Measurements from ENCODE around the gene FGF9.

The FGF9 gene

DNA sequence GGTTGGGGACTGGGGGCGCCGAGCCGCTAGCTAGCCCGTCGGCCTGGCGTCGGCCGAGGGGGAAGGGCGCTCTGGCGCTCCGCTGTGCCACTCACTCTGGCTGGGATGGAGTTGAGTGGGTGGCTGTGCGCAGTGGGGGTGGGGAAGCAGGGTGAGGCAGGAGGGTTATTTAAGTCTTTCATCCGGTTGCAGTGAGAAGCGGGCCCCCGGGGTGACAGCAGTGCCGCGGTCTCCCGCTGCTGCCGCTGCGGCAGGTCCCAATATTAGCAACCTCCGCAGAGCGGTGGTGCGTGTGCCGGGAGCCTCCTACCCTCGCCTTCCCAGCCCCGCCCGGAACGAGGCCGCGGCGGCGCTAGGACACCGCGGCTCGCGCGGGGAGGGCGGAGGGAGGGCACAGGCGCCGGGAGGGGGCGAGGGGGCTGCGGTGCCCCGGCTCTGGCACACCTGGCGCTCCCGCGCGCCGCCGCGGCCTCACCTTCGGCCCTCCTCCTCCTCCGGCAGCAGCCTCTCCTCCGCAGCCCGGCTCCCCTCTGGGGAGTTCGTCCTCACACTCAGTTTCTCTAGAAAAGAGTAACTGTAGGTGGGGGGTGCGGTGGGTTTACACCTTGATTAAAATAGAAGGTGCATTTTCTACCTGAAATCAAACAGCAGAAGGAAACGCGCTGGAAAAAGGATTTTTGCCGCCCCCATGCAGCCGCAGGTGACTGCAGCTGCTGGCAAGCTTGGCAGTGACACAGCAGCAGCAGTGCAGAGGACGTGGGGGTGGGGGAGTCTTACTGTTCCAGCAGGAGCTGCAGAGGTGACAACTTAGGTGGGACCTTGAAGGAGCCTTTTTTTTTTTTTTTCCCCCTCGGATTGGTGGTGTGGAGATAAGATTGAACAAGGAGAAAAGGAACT, 4.5 kb downstream of the FGF9 start:
- no peak for DNase-seq

DNA sequence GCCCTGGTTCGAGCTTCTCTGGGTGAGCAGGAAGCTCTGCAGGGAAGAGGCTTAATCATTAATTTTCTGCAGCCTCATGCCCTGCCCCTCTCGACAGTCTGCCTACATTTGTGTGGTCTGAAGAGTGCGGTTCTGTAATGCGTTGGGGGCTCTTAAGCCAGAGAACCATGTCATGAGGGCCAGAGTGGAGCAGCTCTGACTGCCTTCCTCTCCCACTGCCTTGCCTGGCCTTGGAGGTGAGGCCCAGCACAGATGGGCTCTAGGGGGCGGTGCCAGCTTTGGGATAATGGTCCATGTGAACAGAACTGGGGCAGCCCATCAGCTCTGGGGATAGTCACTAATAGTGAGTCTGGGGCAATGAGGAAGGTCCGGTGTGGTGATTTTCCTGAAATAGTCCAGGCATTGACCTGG, 5.7 kb downstream of the FGF9 start:
- DNase-seq: no peak

DNA sequence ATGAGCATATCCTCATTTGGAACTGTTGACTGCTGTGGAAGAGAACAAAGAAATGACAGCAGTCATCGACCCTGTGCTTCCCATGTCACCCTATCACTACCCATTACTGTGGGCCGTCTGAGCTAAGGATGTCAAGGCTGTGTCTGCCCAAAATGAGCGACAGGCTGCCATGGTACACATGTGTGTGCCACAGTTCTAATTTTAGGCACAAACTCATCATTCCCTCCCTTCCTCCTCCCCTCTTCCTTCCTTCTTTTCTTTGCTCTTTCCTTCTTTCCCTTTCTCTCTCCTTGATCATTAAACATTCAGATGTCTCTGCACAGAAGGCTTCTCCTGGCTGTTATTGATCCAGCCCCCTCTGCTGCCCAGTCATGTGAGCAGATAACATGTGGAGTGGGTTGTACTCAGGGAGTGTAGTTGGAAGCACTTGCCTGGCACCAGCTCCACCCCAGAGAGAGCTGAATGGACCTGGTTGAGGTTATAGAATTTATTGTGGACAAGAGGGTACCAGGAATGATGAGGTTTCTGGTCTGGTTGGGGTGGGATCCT, 6.3 kb downstream of the FGF9 start:
- DNase-seq: no peak

DNA sequence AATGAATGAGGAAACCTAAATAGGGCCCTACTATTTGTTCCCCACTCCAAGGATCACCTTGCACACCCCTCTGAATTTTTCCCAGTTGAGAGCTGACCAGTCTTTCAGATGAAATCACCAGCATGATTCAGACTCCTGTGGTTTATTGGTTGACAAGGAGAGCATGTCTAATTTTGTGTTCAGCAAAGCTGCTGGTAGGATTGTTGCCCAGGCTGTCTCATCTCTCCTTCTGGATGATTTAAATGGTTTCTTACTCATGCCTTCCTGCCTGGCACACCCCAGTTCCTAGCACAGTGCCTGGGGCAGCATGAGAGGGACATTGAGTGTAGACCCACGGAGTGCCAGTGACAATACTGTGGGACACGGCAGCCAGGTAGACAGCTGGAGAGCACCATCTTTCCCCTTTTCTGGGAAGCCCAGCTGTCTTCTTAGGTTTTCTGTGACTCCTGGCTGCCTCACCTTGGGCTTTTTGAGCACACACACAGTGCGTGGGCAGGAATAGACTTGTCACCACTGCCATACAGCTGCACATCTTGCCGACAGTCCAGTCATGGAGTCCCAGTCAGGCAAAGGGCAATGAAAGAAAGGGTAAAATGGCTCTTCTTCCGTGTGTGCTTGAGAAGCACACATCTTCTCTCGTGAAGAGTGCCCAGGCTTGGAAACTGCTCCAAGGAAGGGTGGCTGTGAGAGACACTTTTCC, 12.3 kb downstream of the FGF9 start:
- no peak for DNase-seq

DNA sequence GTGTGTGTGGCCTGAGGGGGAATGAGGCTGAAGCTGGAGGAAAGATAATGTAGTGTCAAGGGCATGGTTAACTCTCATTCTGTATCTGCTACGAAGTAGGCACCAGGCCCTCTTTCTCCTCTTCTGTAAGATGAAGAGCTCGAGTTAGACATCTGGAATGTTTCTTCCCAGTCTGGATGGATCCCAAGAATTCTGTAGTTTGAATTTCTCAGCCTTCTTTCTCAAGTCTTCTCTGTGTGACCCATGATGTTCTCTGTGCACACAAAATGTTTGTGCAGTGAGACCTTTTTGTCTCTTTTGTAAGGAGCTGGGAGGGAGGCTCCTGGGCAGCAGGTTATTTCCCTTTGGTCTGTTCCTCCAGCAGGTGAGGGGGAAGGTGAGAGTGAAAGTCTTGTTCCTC, 13.7 kb downstream of the FGF9 start:
- no peak for DNase-seq

DNA sequence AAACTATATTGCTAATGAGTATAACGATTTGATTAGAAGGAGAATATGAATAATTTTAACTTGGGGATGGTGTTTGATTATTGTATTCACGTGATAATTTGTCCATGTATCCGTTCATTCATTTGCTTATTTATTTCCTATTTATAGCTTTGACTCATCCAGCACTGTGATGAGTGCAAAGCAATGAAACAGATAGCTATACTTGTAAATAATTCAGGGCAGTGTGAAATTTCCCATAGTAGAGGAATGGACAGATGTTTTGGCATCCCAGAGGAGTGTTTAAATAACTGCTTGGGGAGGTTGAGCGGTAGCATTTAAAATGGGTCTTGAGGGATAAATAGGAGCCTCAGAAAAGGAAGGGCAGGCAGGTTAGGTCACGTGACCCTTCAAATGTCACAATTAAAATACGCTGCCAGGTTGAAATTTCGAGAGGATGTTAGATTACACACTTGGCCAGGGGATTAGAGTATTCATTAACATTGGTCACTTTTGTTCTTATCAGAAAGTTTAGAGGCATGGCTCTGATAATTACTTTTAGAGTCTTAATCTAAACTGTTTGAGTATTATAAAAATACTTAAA, 14.7 kb downstream of the FGF9 start:
- no peak for DNase-seq

DNA sequence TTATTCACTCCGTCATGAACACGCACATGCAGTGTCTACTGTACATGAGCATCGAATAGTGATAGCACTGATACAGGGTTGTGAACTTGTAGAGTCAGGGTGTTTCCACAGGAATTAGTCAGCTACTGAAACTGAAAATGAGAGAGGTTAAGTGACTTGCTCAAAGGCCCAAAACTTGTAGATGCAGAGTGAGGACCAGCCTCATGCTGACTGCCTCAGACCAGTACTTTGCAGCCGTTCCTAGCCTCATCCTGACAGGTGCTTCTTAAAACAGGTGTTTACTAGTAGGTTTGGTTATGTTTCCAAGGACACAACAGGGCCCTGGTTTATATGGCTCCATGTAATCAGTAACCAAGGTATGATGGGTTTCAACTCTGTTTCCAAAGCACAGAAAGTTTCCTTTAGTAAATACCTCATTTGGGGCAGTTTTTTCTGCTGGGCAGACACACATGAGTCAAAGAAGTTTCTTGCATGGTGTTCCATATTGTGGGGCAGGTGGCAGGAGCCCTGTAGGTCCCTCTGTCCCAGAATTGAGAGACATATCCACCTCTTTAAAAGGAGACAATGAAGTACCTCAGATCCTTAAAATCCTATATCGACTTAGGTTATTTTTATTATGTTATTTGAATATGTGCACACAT, 16.0 kb downstream of the FGF9 start:
- DNase-seq: no peak

DNA sequence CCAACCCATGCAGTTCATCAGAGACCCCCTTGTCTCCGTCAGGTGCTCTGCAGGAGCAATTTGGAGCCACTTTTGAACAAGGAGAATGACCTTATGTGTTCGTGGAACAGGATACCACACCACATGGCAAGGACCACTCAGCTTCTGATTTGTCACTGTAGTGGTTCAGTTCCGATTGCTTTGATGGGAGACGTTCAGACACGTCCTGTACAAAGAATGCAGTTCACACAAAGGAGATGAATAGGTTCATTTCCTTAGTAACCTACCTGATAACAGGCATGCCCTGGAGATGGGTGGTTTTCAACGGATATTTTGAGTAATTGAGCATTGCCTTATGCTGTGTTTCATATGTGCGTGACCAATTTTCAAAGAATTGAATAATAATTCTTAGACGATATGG, 17.2 kb downstream of the FGF9 start:
- DNase-seq: no peak

DNA sequence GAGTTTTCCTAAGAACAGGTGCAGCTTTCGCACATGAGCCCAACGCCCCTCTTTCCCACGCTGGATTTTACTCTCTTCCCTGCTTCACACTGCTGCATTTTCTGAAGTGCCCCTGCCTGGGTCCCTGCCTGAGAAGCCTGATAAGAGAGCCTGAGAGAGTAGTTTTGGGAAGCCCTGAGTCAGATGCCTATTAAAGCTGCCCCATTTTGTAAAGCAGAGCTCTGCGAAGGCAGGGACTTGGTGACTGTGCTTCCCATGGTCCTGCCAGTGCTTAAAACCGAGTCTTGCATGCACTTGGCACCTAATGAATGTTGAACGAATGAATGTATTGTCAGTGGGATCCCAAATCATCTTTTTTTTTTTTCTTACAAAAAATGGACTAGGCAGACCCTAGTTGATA, 18.2 kb downstream of the FGF9 start:
- no peak for DNase-seq

DNA sequence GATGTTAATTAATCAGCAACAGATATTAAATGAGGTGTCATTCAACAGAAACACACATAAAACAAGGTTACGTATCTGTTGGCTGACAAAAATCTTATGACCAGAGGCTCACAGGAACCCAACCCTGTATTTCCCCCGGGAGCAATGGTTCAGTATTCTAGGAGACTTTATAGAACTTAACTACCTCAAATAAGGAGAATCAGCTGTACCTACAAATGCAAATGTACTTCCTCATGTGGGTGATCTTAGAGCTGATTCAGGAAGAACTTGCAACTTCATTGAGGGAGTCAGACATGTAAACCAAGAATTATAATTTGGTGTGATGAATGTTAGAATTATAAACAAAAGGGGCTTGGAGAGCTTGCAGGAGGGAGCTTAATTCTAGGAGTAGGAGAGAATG, 20.1 kb downstream of the FGF9 start:
- DNase-seq: no peak

DNA sequence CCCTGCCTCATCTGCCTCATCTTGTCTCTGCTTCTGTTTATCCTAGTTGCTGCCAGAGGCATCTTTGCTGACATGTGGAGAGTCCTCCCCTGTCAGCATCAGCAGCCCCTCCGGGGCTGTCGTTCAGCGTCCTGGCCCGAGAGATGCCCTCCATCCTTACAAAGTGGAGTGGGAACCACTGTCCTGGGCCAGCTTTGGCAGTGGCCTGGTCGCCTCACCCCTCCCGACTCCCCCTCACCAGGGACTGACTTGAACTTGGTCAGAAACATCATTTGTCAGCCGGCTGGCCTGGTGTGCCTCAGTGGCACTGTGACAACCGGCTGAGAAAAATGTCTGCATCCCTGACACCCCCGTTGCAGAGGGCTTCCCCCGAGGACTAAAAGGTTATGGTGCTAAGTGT, 20.6 kb downstream of the FGF9 start:
- DNase-seq: no peak

DNA sequence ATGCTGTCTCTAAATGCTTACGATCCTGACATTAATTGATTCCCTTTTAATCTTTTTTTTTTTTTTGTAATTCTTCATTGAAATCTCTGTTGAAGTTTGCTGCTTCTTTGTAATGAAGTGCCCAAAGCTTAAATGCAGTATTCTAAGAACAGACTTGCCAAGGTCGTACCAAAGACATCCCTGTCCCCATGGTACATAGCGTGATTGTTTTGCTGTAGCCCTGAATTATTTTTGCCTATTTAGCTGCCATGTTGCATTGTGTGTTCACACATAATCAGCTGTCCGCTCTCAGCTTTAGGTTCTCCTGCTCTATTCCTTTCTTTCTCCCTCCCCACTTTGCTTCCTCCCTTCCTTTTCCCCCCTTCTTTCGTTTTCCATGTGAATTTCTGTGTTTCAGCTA, 21.1 kb downstream of the FGF9 start:
- no peak for DNase-seq

DNA sequence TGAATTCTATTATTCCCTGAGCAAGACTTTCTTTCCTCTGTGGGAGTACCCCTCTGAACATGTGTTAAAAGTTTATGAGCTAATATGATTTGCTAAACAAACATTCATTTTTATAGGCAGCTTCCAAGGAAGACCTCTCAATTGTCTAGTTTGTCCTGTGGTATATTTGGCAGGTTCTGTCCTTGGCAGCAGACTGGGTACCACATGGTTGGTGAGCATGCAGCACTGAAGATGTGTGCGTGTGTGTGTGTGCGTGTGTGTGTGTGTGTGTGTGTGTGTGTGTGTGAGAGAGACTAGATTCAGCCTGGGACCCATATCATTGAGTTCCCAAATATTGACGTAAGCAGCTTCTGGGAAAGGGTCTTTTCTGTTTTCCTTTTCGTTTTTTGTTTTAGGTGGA, 24.0 kb downstream of the FGF9 start:
- DNase-seq: no peak

DNA sequence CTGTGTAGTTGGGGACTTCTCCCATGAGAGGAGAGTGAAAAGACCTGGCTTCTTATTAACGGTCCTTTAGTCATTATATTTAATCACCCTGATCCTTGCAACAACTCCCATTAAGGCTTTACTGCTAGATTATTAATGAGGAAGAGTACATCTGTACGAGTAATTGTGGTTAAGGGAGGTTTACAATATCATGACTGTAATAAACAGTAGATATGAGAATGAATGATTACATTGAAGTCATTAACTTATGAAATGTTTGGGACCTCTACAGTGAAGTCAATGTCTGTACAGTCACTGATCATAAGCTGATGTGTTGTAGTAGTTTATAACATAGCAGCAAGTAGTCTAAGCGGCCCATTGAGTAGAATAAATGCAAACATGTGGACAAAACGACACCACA, 24.7 kb downstream of the FGF9 start:
- DNase-seq: no peak

DNA sequence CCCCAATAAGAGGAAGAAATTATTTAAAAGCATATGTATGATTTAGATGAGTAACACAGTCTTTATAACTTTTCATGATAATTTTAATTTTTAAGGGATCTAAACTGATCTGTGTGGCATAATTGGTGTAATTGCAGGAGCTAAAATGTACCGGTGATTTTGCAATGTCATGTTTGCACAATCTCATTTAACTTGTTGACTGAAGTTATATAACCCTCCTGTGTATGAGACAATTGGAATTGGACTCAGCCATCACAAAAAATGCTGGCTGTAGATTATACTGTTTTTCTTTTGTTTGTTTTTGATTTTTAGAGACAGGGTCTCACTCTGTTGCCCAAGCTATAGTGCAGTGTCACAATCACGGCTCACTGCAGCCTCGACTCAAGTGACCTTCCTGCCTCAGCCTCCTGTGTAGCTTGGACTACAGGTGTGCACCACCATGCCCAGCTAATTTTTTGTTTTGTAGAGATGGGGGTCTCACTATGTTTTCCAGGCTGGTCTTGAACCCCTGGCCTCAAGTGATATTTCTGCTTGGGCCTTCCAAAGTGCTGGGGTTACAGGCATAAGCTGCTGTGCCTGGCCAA, 26.1 kb downstream of the FGF9 start:
- no peak for DNase-seq

DNA sequence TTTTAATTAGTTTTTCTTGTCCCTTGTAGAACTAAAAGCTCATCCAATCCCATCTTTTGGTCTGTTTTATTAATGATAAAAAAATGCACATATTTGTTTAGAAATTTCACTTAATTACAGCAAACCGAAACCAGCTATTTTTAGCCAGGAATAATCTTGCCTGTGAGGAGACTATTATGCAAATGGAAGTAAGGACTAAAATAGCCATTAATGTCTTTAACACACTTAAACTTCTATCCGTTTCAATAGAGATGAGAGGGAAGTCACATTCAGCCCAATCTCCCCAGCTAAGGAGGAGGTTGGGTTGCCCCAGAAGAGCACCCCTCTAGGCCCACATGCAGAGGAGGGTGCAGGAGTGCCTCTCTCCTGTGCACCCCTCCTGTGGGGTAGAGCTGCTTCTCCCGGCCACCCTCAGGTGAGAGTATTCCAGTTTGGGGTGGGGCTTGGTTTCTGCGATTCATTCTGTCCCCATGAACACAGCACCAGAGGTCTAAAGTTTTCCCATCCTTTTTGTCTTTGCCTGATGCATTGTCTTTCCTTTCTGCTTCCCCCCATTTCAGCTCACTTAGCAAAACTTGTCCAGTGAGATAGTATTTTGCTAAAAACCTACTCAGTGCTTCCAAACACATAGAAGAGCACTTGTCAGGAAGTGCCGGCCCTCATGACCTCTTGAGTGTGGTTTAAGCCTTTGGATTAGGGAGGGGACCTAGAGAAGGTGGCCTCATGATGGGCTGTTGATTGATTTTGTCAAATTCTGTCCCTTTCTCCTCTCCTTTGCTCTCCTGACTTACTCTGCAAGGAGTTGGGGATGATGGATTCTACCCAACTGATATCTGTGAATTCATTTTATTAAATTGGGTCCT, 28.2 kb downstream of the FGF9 start:
- DNase-seq: no peak

DNA sequence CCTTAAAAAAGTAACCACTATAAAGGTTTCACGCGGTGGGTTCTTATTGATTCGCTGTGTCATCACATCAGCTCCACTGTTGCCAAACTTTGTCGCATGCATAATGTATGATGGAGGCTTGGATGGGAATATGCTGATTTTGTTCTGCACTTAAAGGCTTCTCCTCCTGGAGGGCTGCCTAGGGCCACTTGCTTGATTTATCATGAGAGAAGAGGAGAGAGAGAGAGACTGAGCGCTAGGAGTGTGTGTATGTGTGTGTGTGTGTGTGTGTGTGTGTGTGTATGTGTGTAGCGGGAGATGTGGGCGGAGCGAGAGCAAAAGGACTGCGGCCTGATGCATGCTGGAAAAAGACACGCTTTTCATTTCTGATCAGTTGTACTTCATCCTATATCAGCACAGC, 30.6 kb downstream of the FGF9 start:
- DNase-seq: no peak

DNA sequence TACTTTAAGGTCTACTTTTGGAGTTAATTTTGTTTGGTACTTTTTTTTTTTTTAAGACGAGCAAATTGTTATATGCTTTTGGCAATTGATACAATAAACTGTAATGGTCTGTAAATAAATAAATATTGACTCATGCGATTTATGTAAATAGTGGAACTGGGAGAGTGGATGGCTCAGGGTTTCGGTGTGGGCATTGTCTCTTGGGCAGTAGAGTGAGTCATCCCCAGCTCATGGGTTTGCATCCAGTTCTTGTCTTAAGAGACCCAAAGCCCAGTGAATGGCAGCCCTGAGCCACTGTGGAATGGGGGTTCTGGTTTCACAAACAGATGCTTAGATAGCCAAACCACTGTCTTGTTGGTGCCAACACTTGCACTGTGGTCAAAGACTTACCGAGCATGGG, 33.0 kb downstream of the FGF9 start:
- no peak for DNase-seq

DNA sequence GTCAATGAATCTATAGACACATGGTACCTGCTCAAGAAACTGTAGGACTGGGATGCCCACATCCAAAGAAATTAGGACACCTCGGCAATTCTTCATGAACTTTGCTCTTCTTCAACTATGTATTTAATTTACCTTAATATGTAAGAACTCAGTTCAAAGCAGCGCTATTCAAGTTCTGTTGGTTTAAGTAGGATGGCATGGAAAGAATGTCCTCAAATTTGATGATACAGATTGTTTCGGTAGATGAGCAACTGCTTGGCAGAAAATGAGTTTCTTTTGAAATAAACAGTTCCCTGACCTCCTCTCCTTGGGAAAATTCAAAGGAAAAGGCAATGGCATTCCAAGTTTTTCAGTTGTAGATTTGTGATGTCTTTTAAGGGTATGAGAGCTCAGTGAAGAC, 36.7 kb downstream of the FGF9 start:
- DNase-seq: no peak

DNA sequence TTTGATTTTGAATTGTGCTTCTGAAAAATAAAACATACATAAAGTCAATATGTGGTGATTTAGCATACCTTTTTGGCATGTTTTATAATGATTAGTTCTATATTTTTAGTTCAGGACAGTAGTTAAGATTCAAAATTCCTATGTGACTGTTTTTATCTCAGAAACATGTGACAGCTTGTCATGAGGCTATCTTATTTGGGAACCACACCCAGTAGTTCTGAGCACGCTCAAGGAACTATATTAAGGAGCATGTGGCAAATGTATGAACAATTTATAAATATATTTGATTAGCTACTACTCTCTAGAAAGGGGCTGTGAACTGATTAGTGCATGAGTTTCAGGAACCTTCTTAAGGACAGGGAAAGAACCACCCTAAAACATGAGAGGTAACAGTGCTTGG, 38.8 kb downstream of the FGF9 start:
- DNase-seq: no peak

DNA sequence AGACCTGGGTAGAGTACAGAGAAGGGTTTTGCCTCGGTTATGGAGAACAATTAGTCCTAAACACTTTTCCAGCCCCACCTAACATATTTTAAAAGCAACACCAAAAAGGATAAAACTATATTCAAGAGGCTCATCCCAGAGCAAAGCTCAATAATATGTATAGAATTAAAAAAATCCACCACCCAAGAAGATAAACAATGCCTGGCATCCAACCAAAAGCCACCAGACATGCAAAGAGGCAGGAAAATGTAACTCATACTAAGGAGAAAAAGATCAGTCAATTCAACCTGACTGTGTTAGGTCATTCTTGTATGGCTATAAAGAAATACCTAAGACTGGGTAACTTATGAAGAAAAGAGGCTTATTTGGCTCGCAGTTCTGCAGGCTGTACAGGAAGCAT, 39.3 kb downstream of the FGF9 start:
- DNase-seq: no peak

DNA sequence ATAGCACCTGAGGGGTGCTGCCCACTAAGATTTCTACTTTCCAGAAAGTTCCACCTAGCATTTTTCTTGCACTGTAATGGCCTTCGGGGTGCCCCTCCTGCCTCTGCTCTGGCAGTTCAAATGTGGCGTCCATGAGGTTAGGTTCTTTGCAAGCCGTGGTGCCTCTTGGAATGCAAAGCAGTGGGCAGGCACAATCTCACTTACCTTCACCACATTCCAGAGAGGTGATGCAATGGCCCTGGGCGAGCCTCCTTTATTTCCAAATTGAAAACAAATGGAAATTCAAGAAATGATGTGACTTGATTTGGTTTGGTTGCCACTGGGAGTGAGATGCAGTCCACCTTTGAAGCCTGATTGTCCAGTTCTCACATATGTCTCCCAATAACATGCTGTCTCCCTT, 46.9 kb downstream of the FGF9 start:
- no peak for DNase-seq

All from Kasumi-1 (cell line).